Measurements from ENCODE around the gene ADK. TPM values are rescaled to one million over a fixed set of nuclear protein-coding genes. Genes with fewer than 3 reads are reported as not detected.

Gene ADK
- total RNA-seq, 1 donor from 2014 or later, result 28.5 TPM

DNA sequence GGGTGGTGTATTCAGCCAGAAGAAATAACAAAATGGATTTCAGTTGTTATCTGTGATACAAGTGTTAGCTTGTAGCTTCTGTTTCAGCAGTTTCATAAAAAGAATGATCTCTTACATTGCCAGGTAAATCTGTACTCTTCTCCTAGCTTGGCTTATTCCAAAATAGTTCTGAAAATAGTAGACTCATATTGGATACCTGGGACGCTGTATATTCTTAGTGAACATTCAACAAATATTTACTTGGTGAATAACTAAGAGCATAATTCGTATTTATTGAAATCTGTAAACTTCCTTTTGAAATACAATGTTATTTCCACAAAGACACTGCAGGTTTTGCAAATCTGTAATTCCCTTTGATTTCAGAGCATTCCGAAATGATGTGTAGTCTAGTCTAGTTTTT, 249.2 kb downstream of the ADK start:
- Mint-ChIP-seq H3K4me3 (no peak overlapping the region), H3K4me1 (ENCODE audit: unreplicated experiment) (no peaks in the 10 kb centered on the region), H3K27ac (no peak overlapping the region), H3K27me3 (no peaks in the 10 kb centered on the region), H3K36me3 (peaks cover 4% of the 10 kb centered on the region), H3K9me3 (peaks cover 5% of the 10 kb centered on the region)
- DNase-seq (ENCODE audit: extremely low spot score, unreplicated experiment), result no peak
- TF ChIP-seq, protein P1, sequence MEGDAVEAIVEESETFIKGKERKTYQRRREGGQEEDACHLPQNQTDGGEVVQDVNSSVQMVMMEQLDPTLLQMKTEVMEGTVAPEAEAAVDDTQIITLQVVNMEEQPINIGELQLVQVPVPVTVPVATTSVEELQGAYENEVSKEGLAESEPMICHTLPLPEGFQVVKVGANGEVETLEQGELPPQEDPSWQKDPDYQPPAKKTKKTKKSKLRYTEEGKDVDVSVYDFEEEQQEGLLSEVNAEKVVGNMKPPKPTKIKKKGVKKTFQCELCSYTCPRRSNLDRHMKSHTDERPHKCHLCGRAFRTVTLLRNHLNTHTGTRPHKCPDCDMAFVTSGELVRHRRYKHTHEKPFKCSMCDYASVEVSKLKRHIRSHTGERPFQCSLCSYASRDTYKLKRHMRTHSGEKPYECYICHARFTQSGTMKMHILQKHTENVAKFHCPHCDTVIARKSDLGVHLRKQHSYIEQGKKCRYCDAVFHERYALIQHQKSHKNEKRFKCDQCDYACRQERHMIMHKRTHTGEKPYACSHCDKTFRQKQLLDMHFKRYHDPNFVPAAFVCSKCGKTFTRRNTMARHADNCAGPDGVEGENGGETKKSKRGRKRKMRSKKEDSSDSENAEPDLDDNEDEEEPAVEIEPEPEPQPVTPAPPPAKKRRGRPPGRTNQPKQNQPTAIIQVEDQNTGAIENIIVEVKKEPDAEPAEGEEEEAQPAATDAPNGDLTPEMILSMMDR (conservative IDR thresholded peaks at IDR 0.05), result no peak

DNA sequence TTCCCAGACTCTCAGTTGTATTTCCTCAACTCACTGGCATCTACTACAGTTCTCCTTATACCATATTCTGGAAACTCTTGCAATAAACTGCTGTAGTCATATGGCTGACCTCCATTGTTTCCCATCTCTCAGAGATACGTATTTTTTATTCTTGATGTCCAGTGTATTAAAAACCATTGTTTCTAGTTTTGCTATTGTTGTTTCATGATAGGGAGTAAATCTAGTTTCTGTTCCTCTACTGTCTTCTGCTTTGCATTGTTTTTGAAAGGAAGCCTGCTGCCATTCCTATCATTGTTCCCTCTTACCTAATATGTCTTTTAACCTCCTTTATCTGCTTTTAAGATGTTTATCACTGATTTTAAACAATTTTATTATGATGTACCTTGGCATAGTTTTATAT, 255.0 kb downstream of the ADK start:
- TF ChIP-seq, protein P1 (conservative IDR thresholded peaks at IDR 0.05), result no peak
- H3K4me1 Mint-ChIP-seq (ENCODE audit: unreplicated experiment), result no peaks in the 10 kb centered on the region
- no peaks in the 10 kb centered on the region for H3K27me3 Mint-ChIP-seq
- H3K27ac Mint-ChIP-seq, result peak overlapping the region; percentile 43
- peaks cover 16% of the 10 kb centered on the region for H3K36me3 Mint-ChIP-seq
- DNase-seq (ENCODE audit: extremely low spot score, unreplicated experiment), result no peak
- H3K4me3 Mint-ChIP-seq, result no peak overlapping the region
- peaks cover 5% of the 10 kb centered on the region for H3K9me3 Mint-ChIP-seq

DNA sequence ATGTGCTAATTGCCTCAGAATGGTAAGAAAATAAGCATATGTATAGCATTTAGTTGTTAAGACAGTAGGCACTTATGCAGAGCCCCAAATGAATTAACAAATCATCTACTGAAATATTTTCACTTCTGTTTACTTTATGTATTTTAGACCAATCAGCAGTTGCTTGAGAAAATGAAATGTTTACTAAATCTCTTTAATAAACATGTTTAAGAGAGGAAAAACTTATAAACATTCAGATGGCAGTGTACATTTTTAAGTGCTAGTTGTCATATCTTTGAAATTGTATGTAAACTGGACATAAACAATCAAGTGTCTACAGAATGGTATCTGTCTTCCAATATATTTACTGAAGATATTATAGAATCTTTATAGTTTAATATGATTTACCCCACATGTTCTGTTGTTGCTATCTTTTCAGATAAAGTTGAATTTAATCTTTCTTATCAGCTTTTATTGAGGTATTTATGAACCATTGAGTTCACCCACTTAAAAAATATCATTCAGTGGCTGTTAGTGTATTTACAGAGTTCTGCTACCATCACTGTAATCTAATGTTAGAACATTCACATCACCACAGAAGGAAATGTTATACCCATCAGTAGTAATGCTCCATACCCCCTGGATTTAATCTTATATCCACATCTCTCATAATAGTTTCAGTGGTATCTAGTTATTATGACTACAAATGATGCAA, 264.3 kb downstream of the ADK start:
- no peak for DNase-seq (ENCODE audit: extremely low spot score, unreplicated experiment)
- Mint-ChIP-seq H3K4me1 (ENCODE audit: unreplicated experiment) (peaks cover 20% of the 10 kb centered on the region), H3K36me3 (peaks cover 10% of the 10 kb centered on the region), H3K27ac (no peak overlapping the region), H3K9me3 (peaks cover 10% of the 10 kb centered on the region), H3K27me3 (no peaks in the 10 kb centered on the region), H3K4me3 (no peak overlapping the region)
- TF ChIP-seq, protein P1 (conservative IDR thresholded peaks at IDR 0.05), result no peak

GRCh38 chr10:74417397-74417796, 266.4 kb downstream of the ADK start:
- H3K36me3 Mint-ChIP-seq, result peaks cover 6% of the 10 kb centered on the region
- TF ChIP-seq, protein P1 (conservative IDR thresholded peaks at IDR 0.05), result no peak

DNA sequence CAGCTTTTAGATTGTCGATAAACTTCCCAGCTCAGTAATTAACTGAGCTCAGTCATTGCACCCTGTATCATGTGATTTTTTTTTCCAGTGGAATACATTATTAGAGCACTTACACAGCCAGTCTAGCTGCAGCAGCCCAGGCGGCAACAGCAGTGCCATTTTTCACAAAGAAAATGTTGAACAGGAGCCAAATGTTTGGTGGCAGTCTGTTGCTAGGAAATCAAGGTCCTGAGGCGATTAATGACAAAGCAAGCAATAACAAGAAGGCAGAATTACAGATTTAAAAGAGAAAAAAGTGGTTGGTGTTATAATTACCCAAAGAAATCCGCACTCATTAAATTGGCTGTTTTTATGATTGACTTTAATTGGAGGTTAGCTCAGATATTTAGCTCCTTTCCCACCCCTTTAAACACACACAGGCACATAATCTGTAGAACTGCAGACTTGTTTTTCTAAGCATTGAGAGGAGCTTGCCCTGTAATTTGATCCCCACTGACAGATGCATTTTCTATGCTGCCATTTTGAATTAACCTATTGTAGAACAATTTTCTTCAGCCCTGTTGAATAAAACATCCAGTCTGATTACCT, 267.4 kb downstream of the ADK start:
- H3K36me3 Mint-ChIP-seq, result peaks cover 5% of the 10 kb centered on the region
- no peak for DNase-seq (ENCODE audit: extremely low spot score, unreplicated experiment)
- peak overlapping the region; percentile 94 for H3K27ac Mint-ChIP-seq
- H3K9me3 Mint-ChIP-seq, result peaks cover under 1% of the 10 kb centered on the region
- TF ChIP-seq, protein P1 (conservative IDR thresholded peaks at IDR 0.05), result no peak
- no peaks in the 10 kb centered on the region for H3K27me3 Mint-ChIP-seq
- H3K4me3 Mint-ChIP-seq, result peak overlapping the region; percentile 73
- H3K4me1 Mint-ChIP-seq (ENCODE audit: unreplicated experiment), result peaks cover 20% of the 10 kb centered on the region

More at GRCh38 chr10:74417397-74417796, 266.4 kb downstream of the ADK start:
- H3K27ac Mint-ChIP-seq, result no peak overlapping the region
- no peaks in the 10 kb centered on the region for H3K27me3 Mint-ChIP-seq
- H3K4me3 Mint-ChIP-seq, result no peak overlapping the region
- H3K9me3 Mint-ChIP-seq, result no peaks in the 10 kb centered on the region
- DNase-seq (ENCODE audit: extremely low spot score, unreplicated experiment), result no peak
- H3K4me1 Mint-ChIP-seq (ENCODE audit: unreplicated experiment), result peaks cover 20% of the 10 kb centered on the region
